ENCODE measurements around the gene CELF6.

The CELF6 gene

DNA sequence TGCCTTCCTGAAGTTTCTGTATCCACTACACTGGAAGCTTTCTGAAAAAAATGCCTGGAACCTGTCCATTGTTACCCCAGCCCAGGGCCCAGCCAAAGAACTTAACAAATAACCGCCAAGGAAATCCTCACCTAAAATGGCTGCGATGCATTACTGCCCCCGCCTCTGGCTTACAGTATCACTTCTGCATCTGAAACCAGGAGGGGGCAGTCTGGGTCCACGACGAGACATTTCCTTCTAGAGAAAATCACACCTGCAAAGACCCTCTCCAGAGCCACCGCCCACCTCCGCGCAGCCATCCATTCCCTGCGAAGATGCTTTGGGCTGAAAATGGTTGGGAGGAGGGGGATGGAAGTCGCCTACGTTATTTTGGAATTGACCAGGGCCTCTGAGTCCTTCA, 22.4 kb upstream of the CELF6 start:
- H3K9ac ChIP-seq (ENCODE audit: low read length): no peak overlapping the region
- H3K4me1 ChIP-seq (ENCODE audit: control insufficient read depth, insufficient read depth, low read length): peaks cover 3% of the 10 kb centered on the region
- H3K4me3 ChIP-seq (ENCODE audit: low read length): no peak overlapping the region
- no peaks in the 10 kb centered on the region for H3K27me3 ChIP-seq (ENCODE audit: control insufficient read depth, insufficient read depth, low read length)
- no peaks in the 10 kb centered on the region for H3K9me3 ChIP-seq (ENCODE audit: control insufficient read depth, low read length)
- peaks cover under 1% of the 10 kb centered on the region for H3K36me3 ChIP-seq (ENCODE audit: control insufficient read depth, insufficient read depth, low read length)

GRCh38 chr15:72341361-72341760, 21.4 kb upstream of the CELF6 start:
- no peak overlapping the region for H3K9ac ChIP-seq (ENCODE audit: low read length)
- no peak overlapping the region for H3K4me3 ChIP-seq (ENCODE audit: low read length)

GRCh38 chr15:72340366-72340765, 20.4 kb upstream of the CELF6 start:
- H3K9me3 ChIP-seq (ENCODE audit: control insufficient read depth, low read length): no peaks in the 10 kb centered on the region
- H3K9ac ChIP-seq (ENCODE audit: low read length): no peak overlapping the region
- H3K27me3 ChIP-seq (ENCODE audit: control insufficient read depth, insufficient read depth, low read length): no peaks in the 10 kb centered on the region
- no peaks in the 10 kb centered on the region for H3K36me3 ChIP-seq (ENCODE audit: control insufficient read depth, insufficient read depth, low read length)
- peaks cover 3% of the 10 kb centered on the region for H3K4me1 ChIP-seq (ENCODE audit: control insufficient read depth, insufficient read depth, low read length)
- H3K4me3 ChIP-seq (ENCODE audit: low read length): no peak overlapping the region

More at GRCh38 chr15:72341361-72341760, 21.4 kb upstream of the CELF6 start:
- H3K27me3 ChIP-seq (ENCODE audit: control insufficient read depth, insufficient read depth, low read length): no peaks in the 10 kb centered on the region
- no peaks in the 10 kb centered on the region for H3K36me3 ChIP-seq (ENCODE audit: control insufficient read depth, insufficient read depth, low read length)
- peaks cover 3% of the 10 kb centered on the region for H3K4me1 ChIP-seq (ENCODE audit: control insufficient read depth, insufficient read depth, low read length)
- no peaks in the 10 kb centered on the region for H3K9me3 ChIP-seq (ENCODE audit: control insufficient read depth, low read length)

- H3K4me3 ChIP-seq (ENCODE audit: low read length): no peak overlapping the region
- no peak overlapping the region for H3K9ac ChIP-seq (ENCODE audit: low read length)
- no peaks in the 10 kb centered on the region for H3K27me3 ChIP-seq (ENCODE audit: control insufficient read depth, insufficient read depth, low read length)
- H3K36me3 ChIP-seq (ENCODE audit: control insufficient read depth, insufficient read depth, low read length): no peaks in the 10 kb centered on the region
- H3K4me1 ChIP-seq (ENCODE audit: control insufficient read depth, insufficient read depth, low read length): peaks cover 3% of the 10 kb centered on the region
- H3K9me3 ChIP-seq (ENCODE audit: control insufficient read depth, low read length): no peaks in the 10 kb centered on the region
These were observed 19.8 kb upstream of the CELF6 start for GRCh38 chr15:72339777-72340177.

DNA sequence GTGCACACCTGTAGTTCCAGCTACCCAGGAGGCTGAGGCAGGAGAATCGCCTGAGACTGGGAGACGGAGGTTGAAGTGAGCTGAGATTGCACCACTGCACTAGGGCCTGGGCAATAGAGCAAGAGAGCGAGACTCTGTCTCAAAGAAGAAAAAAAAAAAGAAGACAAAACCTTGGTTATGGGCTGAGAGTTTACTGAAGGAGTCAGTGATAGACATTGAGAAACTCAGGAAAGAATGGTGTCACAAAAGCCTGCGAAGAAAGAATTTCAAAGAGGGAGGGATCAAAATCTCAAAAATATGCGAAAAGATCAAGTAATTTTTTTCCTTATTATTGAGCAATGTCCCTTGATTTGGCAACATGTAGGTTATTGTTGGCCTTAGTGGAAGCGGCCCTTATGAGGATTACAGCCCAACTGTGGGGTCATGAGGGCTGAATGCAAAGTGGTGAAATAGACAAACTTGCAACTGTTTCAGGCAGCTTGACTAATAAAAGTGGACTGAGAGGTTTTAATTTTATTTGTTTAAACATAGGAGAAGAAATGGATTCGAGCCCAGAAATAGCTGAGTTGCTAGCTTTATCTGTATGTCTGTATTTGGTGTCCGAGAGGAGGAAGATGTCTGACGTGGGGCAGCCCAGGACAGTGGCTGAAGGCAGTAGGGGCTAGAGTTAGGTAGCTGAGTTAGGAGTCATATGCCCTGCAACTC, 18.8 kb upstream of the CELF6 start:
- H3K9ac ChIP-seq (ENCODE audit: low read length): no peak overlapping the region
- no peaks in the 10 kb centered on the region for H3K27me3 ChIP-seq (ENCODE audit: control insufficient read depth, insufficient read depth, low read length)
- no peaks in the 10 kb centered on the region for H3K9me3 ChIP-seq (ENCODE audit: control insufficient read depth, low read length)
- H3K4me1 ChIP-seq (ENCODE audit: control insufficient read depth, insufficient read depth, low read length): peaks cover 3% of the 10 kb centered on the region
- no peak overlapping the region for H3K4me3 ChIP-seq (ENCODE audit: low read length)
- no peaks in the 10 kb centered on the region for H3K36me3 ChIP-seq (ENCODE audit: control insufficient read depth, insufficient read depth, low read length)

GRCh38 chr15:72338148-72338547, 18.2 kb upstream of the CELF6 start:
- no peak overlapping the region for H3K9ac ChIP-seq (ENCODE audit: low read length)
- H3K27me3 ChIP-seq (ENCODE audit: control insufficient read depth, insufficient read depth, low read length): no peaks in the 10 kb centered on the region
- no peaks in the 10 kb centered on the region for H3K36me3 ChIP-seq (ENCODE audit: control insufficient read depth, insufficient read depth, low read length)
- no peaks in the 10 kb centered on the region for H3K9me3 ChIP-seq (ENCODE audit: control insufficient read depth, low read length)
- peaks cover 3% of the 10 kb centered on the region for H3K4me1 ChIP-seq (ENCODE audit: control insufficient read depth, insufficient read depth, low read length)
- no peak overlapping the region for H3K4me3 ChIP-seq (ENCODE audit: low read length)

- no peaks in the 10 kb centered on the region for H3K36me3 ChIP-seq (ENCODE audit: control insufficient read depth, insufficient read depth, low read length)
- H3K9me3 ChIP-seq (ENCODE audit: control insufficient read depth, low read length): no peaks in the 10 kb centered on the region
- H3K4me3 ChIP-seq (ENCODE audit: low read length): no peak overlapping the region
- H3K9ac ChIP-seq (ENCODE audit: low read length): no peak overlapping the region
- H3K27me3 ChIP-seq (ENCODE audit: control insufficient read depth, insufficient read depth, low read length): no peaks in the 10 kb centered on the region
- H3K4me1 ChIP-seq (ENCODE audit: control insufficient read depth, insufficient read depth, low read length): peaks cover 3% of the 10 kb centered on the region
These were observed 14.9 kb upstream of the CELF6 start for GRCh38 chr15:72334842-72335241.

DNA sequence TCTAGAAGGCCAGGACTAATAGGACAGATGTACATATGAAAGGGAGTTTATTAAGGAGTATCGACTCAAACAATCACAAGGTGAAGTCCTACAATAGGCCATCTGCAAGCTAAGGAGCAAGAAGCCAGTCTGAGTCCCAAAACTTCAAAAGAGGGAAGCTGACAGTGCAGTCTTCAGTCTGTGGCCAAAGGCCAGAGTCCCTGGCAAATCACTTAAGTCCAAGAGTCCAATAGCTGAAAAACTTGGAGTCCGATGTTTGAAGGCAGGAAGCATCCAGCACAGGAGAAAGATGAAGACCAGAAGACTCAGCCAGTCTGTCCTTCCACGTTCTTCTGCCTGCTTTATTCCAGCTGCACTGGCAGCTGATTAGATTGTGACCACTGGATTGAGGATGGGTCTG, 11.1 kb upstream of the CELF6 start:
- Histone ChIP-seq H3K4me1 (ENCODE audit: control insufficient read depth, insufficient read depth, low read length) (no peaks in the 10 kb centered on the region), H3K9me3 (ENCODE audit: control insufficient read depth, low read length) (no peaks in the 10 kb centered on the region), H3K9ac (ENCODE audit: low read length) (no peak overlapping the region), H3K4me3 (ENCODE audit: low read length) (no peak overlapping the region), H3K36me3 (ENCODE audit: control insufficient read depth, insufficient read depth, low read length) (no peaks in the 10 kb centered on the region), H3K27me3 (ENCODE audit: control insufficient read depth, insufficient read depth, low read length) (no peaks in the 10 kb centered on the region)

DNA sequence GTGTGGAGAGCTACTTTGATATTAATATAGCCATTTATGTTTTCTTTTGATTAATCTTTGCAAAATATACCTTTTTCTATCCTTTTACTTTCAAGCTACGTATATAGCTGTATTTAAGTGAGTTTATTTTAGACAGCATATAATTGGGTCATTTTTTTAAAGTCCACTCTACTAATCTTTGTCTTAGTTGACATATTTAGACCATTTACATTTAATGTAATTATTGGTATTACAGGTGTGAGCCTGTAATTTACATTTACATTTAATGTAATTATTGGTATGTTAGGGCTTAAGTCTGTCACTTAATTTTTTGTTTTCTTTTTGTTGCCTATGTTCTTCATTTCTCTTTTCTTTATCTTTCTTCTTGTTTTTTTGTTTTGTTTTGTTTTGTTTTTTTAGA, 3.8 kb upstream of the CELF6 start:
- H3K9ac ChIP-seq (ENCODE audit: low read length): no peak overlapping the region
- no peaks in the 10 kb centered on the region for H3K36me3 ChIP-seq (ENCODE audit: control insufficient read depth, insufficient read depth, low read length)
- H3K9me3 ChIP-seq (ENCODE audit: control insufficient read depth, low read length): no peaks in the 10 kb centered on the region
- no peak overlapping the region for H3K4me3 ChIP-seq (ENCODE audit: low read length)
- H3K27me3 ChIP-seq (ENCODE audit: control insufficient read depth, insufficient read depth, low read length): peaks cover 7% of the 10 kb centered on the region
- peaks cover 6% of the 10 kb centered on the region for H3K4me1 ChIP-seq (ENCODE audit: control insufficient read depth, insufficient read depth, low read length)

DNA sequence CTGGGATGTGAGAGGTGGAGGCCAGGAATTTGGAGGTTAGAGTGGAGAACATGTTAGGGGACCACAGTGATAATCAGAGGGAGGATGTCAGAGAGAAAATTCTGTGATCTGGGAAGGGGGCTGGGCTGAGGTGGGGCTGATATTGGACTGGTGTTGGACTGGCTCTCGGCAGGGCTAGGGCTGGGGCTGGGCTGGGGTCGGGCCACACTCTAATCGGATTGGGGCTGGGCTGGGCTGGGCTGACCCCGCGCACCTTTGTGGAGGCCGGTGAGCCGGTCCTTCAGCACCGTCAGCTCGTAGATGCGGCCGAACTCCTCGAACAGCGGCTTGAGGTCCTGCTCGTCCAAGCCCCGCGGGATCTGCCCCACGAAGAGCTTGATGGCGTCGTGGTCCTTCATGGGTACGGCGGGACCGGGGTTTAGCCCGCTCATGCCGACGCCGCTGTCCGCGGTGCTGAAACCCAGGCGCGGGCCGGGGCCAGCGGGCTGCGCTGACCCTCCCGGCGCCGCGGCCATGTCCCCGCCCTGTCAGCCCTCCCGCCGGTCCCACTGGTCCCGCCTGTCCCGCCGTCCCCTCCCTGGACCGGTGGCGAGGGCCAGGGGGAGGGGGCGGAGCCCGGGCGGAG, 485 bp downstream of the CELF6 start:
- Histone ChIP-seq H3K4me1 (ENCODE audit: control insufficient read depth, insufficient read depth, low read length) (peaks cover 6% of the 10 kb centered on the region), H3K9ac (ENCODE audit: low read length) (no peak overlapping the region), H3K27me3 (ENCODE audit: control insufficient read depth, insufficient read depth, low read length) (peaks cover 8% of the 10 kb centered on the region), H3K4me3 (ENCODE audit: low read length) (no peak overlapping the region), H3K9me3 (ENCODE audit: control insufficient read depth, low read length) (no peaks in the 10 kb centered on the region), H3K36me3 (ENCODE audit: control insufficient read depth, insufficient read depth, low read length) (no peaks in the 10 kb centered on the region)

DNA sequence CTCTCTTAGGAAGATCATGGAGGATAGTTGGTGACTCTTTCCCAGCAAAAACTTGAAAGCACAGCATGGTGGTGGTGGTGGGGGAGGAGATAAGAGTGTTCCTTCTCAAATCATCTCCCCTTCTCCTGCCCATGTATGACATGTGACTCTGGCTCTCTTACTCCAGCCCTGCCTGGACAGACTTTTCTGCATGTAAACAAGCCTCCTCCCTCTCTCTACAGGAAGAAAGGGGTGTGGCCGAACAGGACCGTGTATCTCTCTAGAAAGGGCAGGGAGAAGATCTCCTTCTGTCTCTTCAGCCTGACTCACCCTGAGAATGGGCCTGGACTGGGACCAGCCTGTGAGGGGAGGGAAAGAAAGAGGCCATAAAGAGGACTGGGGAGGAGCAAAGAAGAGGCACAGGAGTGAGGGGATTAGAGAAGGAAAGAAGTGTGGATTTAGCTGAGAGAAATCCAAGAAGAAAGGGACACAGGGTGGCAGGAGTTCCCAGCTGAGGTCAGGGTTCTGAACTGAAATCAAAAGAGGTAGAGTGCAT, 1.5 kb downstream of the CELF6 start:
- Histone ChIP-seq H3K9me3 (ENCODE audit: control insufficient read depth, low read length) (no peaks in the 10 kb centered on the region), H3K27me3 (ENCODE audit: control insufficient read depth, insufficient read depth, low read length) (peaks cover 8% of the 10 kb centered on the region), H3K4me3 (ENCODE audit: low read length) (no peak overlapping the region), H3K9ac (ENCODE audit: low read length) (no peak overlapping the region), H3K4me1 (ENCODE audit: control insufficient read depth, insufficient read depth, low read length) (peaks cover 6% of the 10 kb centered on the region), H3K36me3 (ENCODE audit: control insufficient read depth, insufficient read depth, low read length) (no peaks in the 10 kb centered on the region)

- Histone ChIP-seq H3K9me3 (ENCODE audit: control insufficient read depth, low read length) (no peaks in the 10 kb centered on the region), H3K9ac (ENCODE audit: low read length) (no peak overlapping the region), H3K27me3 (ENCODE audit: control insufficient read depth, insufficient read depth, low read length) (peaks cover 8% of the 10 kb centered on the region), H3K4me3 (ENCODE audit: low read length) (no peak overlapping the region), H3K4me1 (ENCODE audit: control insufficient read depth, insufficient read depth, low read length) (peaks cover 6% of the 10 kb centered on the region), H3K36me3 (ENCODE audit: control insufficient read depth, insufficient read depth, low read length) (no peaks in the 10 kb centered on the region)
These were observed 4.1 kb downstream of the CELF6 start for GRCh38 chr15:72315706-72316370.

Data from mucosa of stomach (tissue), 1 donor.